ENCODE data around the gene CLDN5.

Gene CLDN5

GRCh38 chr22:19524170-19525115 is at the start of gene CLDN5:
Gene CLDN5 (minus strand): TSS chr22:19524410. CDS start chr22:19524255, 155 bp downstream.
- Histone ChIP-seq H3K9ac (ENCODE audit: low read length) (no peak within 1 kb of the TSS), H3K9me3 (ENCODE audit: control insufficient read depth, low read length) (no peaks in the 10 kb centered on the region), H3K36me3 (ENCODE audit: control insufficient read depth, insufficient read depth, low read length) (no peaks in the 10 kb centered on the region), H3K4me3 (ENCODE audit: low read length) (no peak within 1 kb of the TSS), H3K27me3 (ENCODE audit: control insufficient read depth, insufficient read depth, low read length) (peaks cover 44% of the 10 kb centered on the region), H3K4me1 (ENCODE audit: control insufficient read depth, insufficient read depth, low read length) (peaks cover 12% of the 10 kb centered on the region)

- no peaks in the 10 kb centered on the region for H3K4me1 ChIP-seq (ENCODE audit: control insufficient read depth, insufficient read depth, low read length)
- no peaks in the 10 kb centered on the region for H3K27me3 ChIP-seq (ENCODE audit: control insufficient read depth, insufficient read depth, low read length)
- H3K36me3 ChIP-seq (ENCODE audit: control insufficient read depth, insufficient read depth, low read length) = no peaks in the 10 kb centered on the region
- no peaks in the 10 kb centered on the region for H3K9me3 ChIP-seq (ENCODE audit: control insufficient read depth, low read length)
- no peak overlapping the region for H3K9ac ChIP-seq (ENCODE audit: low read length)
- H3K4me3 ChIP-seq (ENCODE audit: low read length) = no peak overlapping the region
Measured at GRCh38 chr22:19571995-19572394, 47.8 kb upstream of the CLDN5 start.

GRCh38 chr22:19571207-19571795 is 47.1 kb upstream of the CLDN5 start:
- no peaks in the 10 kb centered on the region for H3K27me3 ChIP-seq (ENCODE audit: control insufficient read depth, insufficient read depth, low read length)
- H3K4me1 ChIP-seq (ENCODE audit: control insufficient read depth, insufficient read depth, low read length) = no peaks in the 10 kb centered on the region
- H3K9ac ChIP-seq (ENCODE audit: low read length) = no peak overlapping the region
- no peak overlapping the region for H3K4me3 ChIP-seq (ENCODE audit: low read length)
- no peaks in the 10 kb centered on the region for H3K9me3 ChIP-seq (ENCODE audit: control insufficient read depth, low read length)
- no peaks in the 10 kb centered on the region for H3K36me3 ChIP-seq (ENCODE audit: control insufficient read depth, insufficient read depth, low read length)

GRCh38 chr22:19569976-19570375 is 45.8 kb upstream of the CLDN5 start:
- no peak overlapping the region for H3K4me3 ChIP-seq (ENCODE audit: low read length)
- no peaks in the 10 kb centered on the region for H3K27me3 ChIP-seq (ENCODE audit: control insufficient read depth, insufficient read depth, low read length)
- H3K36me3 ChIP-seq (ENCODE audit: control insufficient read depth, insufficient read depth, low read length) = no peaks in the 10 kb centered on the region
- no peak overlapping the region for H3K9ac ChIP-seq (ENCODE audit: low read length)
- no peaks in the 10 kb centered on the region for H3K4me1 ChIP-seq (ENCODE audit: control insufficient read depth, insufficient read depth, low read length)
- no peaks in the 10 kb centered on the region for H3K9me3 ChIP-seq (ENCODE audit: control insufficient read depth, low read length)

- Histone ChIP-seq H3K4me1 (ENCODE audit: control insufficient read depth, insufficient read depth, low read length) (no peaks in the 10 kb centered on the region), H3K9ac (ENCODE audit: low read length) (no peak overlapping the region), H3K4me3 (ENCODE audit: low read length) (no peak overlapping the region), H3K9me3 (ENCODE audit: control insufficient read depth, low read length) (no peaks in the 10 kb centered on the region), H3K27me3 (ENCODE audit: control insufficient read depth, insufficient read depth, low read length) (no peaks in the 10 kb centered on the region), H3K36me3 (ENCODE audit: control insufficient read depth, insufficient read depth, low read length) (no peaks in the 10 kb centered on the region)
Measured at GRCh38 chr22:19569276-19569640, 45.0 kb upstream of the CLDN5 start.

- Histone ChIP-seq H3K9me3 (ENCODE audit: control insufficient read depth, low read length) (no peaks in the 10 kb centered on the region), H3K27me3 (ENCODE audit: control insufficient read depth, insufficient read depth, low read length) (no peaks in the 10 kb centered on the region), H3K4me3 (ENCODE audit: low read length) (no peak overlapping the region), H3K9ac (ENCODE audit: low read length) (no peak overlapping the region), H3K36me3 (ENCODE audit: control insufficient read depth, insufficient read depth, low read length) (no peaks in the 10 kb centered on the region), H3K4me1 (ENCODE audit: control insufficient read depth, insufficient read depth, low read length) (no peaks in the 10 kb centered on the region)
Measured at GRCh38 chr22:19568337-19569275, 44.4 kb upstream of the CLDN5 start.

GRCh38 chr22:19567157-19568009 is 43.2 kb upstream of the CLDN5 start:
- H3K4me1 ChIP-seq (ENCODE audit: control insufficient read depth, insufficient read depth, low read length) = no peaks in the 10 kb centered on the region
- no peaks in the 10 kb centered on the region for H3K27me3 ChIP-seq (ENCODE audit: control insufficient read depth, insufficient read depth, low read length)
- no peaks in the 10 kb centered on the region for H3K36me3 ChIP-seq (ENCODE audit: control insufficient read depth, insufficient read depth, low read length)
- H3K4me3 ChIP-seq (ENCODE audit: low read length) = no peak overlapping the region
- no peaks in the 10 kb centered on the region for H3K9me3 ChIP-seq (ENCODE audit: control insufficient read depth, low read length)
- no peak overlapping the region for H3K9ac ChIP-seq (ENCODE audit: low read length)

- Histone ChIP-seq H3K9ac (ENCODE audit: low read length) (no peak overlapping the region), H3K36me3 (ENCODE audit: control insufficient read depth, insufficient read depth, low read length) (no peaks in the 10 kb centered on the region), H3K27me3 (ENCODE audit: control insufficient read depth, insufficient read depth, low read length) (no peaks in the 10 kb centered on the region), H3K4me1 (ENCODE audit: control insufficient read depth, insufficient read depth, low read length) (no peaks in the 10 kb centered on the region), H3K9me3 (ENCODE audit: control insufficient read depth, low read length) (no peaks in the 10 kb centered on the region), H3K4me3 (ENCODE audit: low read length) (no peak overlapping the region)
Measured at GRCh38 chr22:19566279-19567156, 42.3 kb upstream of the CLDN5 start.

- no peak overlapping the region for H3K9ac ChIP-seq (ENCODE audit: low read length)
Measured at GRCh38 chr22:19565382-19566278, 41.4 kb upstream of the CLDN5 start.

GRCh38 chr22:19559956-19560355 is 35.7 kb upstream of the CLDN5 start:
- Histone ChIP-seq H3K27me3 (ENCODE audit: control insufficient read depth, insufficient read depth, low read length) (no peaks in the 10 kb centered on the region), H3K9ac (ENCODE audit: low read length) (no peak overlapping the region), H3K4me1 (ENCODE audit: control insufficient read depth, insufficient read depth, low read length) (no peaks in the 10 kb centered on the region), H3K4me3 (ENCODE audit: low read length) (no peak overlapping the region), H3K9me3 (ENCODE audit: control insufficient read depth, low read length) (no peaks in the 10 kb centered on the region), H3K36me3 (ENCODE audit: control insufficient read depth, insufficient read depth, low read length) (no peaks in the 10 kb centered on the region)

More at GRCh38 chr22:19565382-19566278, 41.4 kb upstream of the CLDN5 start:
- H3K4me1 ChIP-seq (ENCODE audit: control insufficient read depth, insufficient read depth, low read length) = no peaks in the 10 kb centered on the region
- H3K4me3 ChIP-seq (ENCODE audit: low read length) = no peak overlapping the region
- no peaks in the 10 kb centered on the region for H3K9me3 ChIP-seq (ENCODE audit: control insufficient read depth, low read length)
- H3K36me3 ChIP-seq (ENCODE audit: control insufficient read depth, insufficient read depth, low read length) = no peaks in the 10 kb centered on the region
- no peaks in the 10 kb centered on the region for H3K27me3 ChIP-seq (ENCODE audit: control insufficient read depth, insufficient read depth, low read length)
